Stimulated activated CD8-positive, alpha-beta memory T cell treated with anti-CD3 and anti-CD28 coated beads, Interleukin-2, amount 100 ng/mL, for 1 hour (primary cell): ENCODE results near the gene HOATZ.

ENCODE experiments used
- DNase-seq, 2 donors: peaks; one replicate each; pipeline ENCODE4 v3.0.0-alpha.2; 2020; ENCODE audit warnings: low read depth in 2 of 2

Gene HOATZ

DNA sequence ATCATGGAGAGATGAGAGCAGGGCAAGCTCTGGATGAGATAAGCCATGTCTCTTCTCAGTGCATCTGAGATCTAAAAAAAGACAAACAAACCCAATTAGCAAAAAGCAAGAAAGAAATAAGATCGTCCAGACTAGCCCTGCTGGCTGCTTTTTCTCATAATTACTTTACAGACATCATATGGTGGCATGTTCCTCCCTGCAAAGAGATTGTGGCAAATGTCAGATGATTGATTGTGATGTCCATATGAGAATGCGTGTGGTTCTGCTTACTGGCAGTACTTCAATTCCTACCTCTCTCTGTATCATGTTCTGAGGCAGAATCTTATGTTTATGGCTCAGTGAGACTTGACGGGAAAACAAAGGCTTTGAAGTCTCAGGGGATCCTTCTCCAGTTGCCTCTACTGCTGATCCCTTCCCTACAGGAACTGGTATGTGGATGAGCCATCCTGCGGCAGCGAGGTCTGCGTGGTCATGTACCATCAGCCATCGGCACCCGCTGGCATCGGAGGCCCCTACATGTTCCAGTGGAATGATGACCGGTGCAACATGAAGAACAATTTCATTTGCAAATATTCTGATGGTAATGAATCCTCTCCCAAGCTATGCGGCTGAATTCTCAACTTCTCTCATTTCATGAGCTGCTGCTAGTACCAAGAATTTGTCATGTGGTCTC, 34.8 kb downstream of the HOATZ start:
- DNase-seq: no peak

DNA sequence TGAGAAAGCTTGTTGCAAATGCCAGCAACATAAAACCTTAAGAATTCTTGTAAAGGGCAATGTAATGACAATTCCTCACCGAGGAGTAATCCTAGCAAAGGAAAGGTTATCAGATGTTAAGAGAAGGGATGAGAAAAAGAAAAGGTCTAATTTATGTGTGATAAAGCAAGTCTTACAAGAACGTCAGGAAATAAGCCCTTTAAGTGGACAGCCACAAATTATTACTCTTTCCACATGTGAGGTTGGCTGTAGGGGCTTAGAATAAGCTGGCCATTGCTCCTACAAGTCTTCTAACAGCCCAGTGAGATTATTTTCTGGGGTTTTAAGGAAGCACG, 35.3 kb downstream of the HOATZ start:
- DNase-seq: no peak

DNA sequence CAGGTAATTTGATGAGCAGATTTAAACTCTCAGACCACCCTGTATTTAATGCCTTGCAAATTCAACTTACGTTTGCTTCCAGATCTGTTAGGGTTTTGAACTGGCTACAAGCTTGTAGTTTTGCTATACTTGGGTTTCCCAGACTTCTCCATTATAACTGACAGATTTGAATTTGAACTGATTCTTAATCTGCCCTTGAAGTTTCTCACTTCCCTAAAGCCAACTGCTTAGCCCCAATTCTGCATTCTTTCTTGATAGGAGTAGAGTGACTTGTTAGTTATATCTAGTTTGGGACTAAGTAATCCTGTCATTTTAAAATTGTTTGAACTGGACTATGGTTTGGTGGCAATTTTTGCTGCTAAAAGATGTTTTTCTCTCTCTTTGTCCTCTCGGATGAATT, 35.7 kb downstream of the HOATZ start:
- no peak for DNase-seq

DNA sequence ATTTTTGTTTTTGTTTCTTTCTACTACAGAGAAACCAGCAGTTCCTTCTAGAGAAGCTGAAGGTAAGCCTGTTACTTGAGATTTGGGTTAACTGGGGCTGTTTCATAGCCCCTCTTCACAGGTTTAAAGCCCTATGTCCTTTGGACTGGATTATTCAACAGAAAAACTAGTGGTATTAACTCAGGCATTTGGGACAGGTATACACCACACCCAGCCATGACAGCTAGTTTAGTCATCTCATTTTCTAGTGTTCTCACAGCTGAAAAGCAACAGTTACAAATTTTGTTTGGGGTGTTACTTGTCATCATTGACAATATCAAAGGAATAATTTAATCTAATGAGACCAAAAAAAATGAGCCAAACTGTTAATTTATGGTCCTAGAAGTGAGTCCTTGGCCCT, 40.0 kb downstream of the HOATZ start:
- no peak for DNase-seq

DNA sequence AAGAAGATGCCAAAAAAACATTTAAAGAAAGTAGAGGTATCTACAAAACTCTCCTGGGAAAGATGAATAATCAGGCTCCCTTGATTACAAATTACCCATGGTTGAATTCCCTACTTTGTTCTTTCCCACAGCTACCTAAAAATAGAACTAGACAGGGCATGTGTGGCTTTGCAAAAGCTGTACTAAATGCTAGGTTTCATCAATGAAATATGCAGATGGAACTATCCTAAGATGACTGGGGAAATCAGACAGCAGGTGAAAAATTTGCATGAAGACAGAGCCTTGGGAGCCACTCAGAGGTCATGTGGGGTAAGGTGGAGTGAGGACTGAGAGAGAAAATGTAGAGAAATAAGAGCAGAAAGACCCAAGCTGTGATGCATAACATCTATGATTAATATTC, 40.7 kb downstream of the HOATZ start:
- DNase-seq: no peak

DNA sequence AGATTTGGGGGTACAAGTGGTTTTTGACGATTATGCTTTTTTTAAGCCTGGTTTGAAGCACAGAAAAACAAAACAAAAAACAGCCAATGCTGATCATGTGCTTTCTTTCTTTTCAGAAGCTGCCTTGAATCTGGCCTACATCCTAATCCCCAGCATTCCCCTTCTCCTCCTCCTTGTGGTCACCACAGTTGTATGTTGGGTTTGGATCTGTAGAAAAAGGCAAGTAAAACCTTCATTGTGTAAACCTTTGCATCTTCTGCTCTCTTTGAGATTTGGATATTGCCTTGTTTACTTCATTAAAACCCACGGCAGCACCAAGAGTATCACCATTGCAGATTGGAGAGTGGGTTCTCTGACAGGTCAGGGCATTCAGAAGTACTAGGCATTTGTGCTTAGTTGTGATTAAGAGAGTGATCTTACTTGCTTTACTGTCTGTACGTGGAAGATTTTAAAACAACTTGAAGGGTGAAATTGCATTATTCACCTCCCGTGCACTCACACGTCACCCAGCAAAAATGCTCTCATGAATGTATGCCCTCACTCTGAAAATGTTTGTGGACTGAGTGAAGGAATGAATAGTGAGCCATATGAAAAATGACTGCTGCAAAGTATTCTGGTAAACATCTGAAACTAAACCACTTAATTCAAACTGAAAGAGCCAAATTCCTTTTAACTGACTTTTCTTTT, 43.0 kb downstream of the HOATZ start:
- no peak for DNase-seq

DNA sequence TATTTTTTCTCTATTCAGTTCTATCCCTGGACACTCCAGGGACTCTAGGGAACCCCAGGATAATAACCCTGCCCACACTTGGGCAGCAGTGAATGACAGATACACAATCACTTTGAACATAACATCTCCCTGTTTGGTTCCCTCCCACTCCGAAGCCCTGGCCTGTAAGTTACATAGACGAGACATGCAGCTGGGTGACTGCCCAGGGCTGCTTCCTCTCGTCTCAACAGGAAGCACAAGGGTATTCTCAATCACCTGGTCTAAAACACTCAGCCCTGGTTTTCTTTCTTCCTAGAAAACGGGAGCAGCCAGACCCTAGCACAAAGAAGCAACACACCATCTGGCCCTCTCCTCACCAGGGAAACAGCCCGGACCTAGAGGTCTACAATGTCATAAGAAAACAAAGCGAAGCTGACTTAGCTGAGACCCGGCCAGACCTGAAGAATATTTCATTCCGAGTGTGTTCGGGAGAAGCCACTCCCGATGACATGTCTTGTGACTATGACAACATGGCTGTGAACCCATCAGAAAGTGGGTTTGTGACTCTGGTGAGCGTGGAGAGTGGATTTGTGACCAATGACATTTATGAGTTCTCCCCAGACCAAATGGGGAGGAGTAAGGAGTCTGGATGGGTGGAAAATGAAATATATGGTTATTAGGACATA, 45.4 kb downstream of the HOATZ start:
- no peak for DNase-seq

DNA sequence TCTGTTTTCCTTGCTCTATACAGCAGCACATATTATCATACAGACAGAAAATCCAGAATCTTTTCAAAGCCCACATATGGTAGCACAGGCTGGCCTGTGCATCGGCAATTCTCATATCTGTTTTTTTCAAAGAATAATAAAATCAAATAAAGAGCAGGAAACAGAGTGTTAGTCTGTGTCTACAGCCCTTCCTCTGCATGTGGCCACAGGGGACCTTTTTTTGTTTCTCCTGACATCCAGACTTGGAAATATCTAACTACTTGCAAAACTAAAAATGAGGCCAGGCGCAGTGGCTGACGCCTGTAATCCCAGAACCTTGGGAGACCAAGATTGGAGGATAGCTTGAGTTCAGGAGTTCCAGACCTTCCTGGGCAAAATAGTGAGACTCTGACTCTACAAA, 46.2 kb downstream of the HOATZ start:
- DNase-seq: no peak

DNA sequence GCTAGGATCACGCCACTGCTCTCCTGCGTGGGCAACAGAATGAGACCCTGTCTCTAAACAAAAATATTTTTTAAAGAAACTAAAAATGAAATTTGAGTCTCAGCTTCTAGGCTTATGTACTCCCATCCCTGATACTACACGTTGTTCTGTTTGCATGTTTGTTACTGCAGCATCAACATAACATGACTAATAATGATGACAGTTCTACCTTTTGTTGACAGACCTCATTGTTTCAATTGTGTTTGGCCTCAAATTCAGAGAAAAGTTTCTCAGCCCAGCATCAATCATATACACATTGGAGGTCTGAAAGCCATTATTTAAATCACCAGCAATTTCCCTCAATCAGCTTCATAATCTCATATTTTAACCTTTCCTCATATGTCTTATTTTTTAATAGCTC, 46.7 kb downstream of the HOATZ start:
- DNase-seq: no peak

DNA sequence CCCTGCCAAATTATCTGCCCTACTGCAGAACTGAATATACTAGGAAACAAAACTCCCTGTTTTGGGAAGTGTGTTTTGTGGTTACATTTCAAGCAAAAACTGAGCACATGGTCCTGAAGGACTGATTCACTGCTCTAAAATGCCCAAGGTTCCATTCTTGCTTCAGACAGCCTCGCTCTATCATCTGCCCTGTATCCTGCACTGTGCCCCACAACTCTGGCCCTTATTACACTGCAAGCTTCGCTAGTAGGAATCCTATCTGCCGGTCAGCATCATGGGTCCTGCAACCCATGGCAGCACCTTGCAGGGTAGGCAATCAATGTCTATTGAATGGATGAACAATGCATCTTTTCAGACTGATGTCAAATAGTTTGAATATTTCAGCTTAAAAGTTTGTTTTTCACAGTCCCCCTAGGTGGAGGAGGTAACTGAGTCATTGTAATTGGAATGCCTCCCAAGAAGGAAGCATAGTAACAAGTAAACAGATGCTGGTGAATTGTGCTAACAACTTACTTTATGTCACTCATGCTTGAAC, 47.3 kb downstream of the HOATZ start:
- DNase-seq: no peak

DNA sequence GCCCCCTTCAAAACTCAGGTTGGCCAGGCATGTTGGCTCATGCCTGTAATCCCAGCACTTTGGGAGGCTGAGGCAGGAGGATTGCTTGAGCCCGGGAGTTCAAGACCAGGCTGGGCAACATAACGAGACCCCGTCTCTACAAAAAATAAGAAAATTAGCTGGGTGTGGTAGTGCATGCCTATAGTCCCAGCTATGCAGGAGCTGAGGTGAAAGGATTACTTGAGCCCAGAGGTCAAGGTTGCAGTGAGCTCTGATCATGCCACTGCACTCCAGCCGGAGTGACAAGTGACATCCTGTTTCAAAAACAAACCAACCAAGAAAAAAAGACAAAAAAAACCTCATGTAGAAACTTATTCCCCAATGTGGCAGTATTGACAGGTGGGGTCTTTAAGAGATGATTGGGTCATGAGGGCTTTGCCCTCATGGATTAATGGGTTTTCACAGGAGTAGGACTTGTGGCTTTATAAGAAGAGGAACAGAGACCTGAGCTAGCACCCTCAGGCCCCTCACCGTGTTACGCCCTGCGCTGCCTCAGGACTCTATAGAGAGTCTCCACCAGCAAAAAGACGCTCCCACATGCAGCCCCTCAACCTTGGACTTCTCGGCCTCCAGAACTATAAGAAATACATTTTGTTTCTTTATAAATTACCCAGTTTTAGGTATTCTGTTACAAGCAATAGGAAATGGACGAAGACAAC, 48.3 kb downstream of the HOATZ start:
- DNase-seq: no peak

DNA sequence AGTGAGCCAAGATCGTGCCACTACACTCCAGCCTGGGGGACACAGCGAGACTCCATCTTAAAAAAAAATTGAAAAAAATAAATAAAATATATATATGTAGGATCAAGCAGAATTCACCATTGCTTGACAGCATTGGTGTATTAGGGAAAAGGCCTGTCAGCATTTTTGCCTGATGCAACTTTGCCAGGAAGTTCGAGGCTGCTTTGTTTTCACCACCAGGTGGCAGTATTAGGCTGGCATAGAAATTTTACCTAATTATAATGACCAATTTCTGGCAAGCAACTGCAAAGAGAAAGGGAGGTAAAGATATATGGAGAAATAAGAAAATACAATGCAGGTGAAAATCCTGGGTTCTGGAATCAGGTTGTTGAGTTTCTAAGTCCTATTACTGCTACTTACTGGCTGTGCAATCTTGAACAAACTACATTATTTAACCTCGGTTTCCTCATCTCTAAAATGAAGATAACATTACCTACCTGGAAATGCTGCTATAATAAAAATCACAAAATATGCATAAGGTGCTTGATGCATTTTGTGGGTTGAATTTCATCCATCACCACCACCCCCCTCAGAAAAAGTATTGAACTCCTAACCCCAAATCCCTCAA, 50.6 kb downstream of the HOATZ start:
- DNase-seq: peak in 1 of 2 donors; percentile 38

DNA sequence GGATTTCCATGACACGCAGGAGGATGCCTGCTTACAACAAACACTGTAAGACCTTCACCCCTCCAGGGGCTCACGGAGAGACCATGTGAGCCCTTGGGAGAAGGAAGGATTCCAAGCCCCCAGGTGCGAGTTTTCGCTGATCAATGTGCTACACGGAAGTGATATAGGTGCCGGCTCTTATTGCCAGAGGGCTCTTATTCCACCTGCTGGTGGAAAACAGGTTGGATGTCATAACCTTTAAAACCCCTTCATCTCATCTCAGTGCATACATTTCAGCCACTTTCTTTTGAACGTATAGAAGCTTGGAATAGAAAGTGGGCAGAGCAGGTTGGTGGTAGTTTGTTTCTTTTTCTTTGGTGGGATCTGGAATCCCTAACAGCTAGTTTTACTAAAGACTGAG, 51.7 kb downstream of the HOATZ start:
- DNase-seq: no peak

DNA sequence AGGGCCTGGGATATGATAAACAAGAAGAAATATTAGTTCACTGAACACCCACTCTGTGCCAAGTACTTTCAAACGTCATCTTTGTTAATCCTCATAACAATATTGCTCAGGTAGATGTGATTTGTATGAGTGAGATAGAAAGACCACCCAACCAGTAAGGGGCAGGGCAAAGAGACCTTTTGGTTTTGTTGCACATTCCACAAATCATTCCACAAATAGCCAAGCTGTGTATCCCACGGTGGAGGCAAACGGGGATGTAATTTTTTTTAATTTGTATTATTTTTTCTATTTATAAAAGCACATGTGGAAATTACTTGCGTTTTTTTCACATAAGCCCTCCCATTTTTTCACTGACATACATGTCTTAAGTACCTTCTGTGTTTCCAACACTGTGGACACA, 54.9 kb downstream of the HOATZ start:
- no peak for DNase-seq

DNA sequence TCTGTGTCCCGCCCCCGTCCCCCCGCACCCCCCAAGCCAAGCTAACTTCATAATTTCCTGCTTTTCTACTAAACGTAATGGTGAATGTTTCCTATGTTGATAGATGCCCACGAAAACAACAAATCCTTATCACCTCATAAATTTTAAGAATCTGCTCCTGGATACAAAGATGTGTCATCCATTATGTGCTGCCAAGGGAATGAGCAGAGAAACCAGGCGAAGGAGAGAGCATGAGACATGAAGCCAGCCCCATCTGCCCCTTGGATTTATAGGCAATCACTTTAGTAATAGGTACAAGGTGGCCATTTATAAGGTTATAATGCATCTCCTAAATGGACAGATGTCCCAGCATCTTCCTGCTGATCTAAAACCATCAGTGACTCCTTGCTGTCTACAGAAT, 56.2 kb downstream of the HOATZ start:
- DNase-seq: no peak

DNA sequence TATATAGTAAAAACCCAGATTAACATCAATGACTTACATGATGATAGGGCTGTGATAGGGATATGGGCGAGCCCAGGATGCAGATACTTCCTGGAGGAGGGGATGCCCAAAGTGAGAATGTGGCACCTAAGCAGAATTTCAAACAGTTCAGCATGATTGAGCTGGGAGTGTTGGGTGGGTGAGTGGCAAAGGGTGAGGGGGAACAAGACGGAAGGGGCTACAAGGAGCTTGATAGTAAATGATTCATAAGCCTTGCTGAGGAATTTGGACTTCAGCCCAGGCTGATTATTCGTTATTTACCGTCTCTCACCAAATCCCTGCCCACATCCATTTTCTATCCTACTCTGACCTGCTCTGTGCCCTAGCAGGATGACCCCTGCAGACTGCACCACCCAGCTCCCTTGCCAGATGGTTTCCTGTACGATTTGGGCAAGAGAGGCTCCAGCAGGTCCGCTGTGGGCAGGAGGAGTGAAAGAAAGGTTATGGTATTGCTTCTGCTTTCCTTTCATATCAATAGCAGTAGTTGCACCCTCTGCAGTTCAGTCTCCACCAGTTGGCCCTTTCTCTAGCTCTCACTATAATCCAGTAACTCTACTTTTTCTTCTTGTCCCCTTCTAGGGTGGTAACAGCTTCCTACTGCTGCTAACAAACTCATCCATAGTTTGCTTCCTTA, 57.4 kb downstream of the HOATZ start:
- DNase-seq: no peak

DNA sequence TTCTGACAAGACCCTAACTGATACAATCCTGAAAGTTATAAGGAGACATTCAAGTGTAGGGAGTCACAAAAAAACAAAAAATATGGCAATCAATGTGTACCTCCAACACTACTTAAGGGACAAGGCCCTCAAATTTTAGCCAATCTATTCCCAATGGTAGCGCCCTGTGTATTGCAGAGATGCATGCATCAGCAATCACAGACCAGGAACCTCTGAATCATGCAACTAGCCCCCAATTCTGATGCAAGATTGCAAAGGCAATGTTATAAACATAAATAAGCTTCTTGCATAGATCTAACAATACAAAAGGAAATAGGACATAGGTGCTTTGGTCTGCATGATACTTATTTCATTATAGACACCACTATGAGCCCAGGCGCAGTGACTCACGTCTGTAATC, 58.0 kb downstream of the HOATZ start:
- no peak for DNase-seq

DNA sequence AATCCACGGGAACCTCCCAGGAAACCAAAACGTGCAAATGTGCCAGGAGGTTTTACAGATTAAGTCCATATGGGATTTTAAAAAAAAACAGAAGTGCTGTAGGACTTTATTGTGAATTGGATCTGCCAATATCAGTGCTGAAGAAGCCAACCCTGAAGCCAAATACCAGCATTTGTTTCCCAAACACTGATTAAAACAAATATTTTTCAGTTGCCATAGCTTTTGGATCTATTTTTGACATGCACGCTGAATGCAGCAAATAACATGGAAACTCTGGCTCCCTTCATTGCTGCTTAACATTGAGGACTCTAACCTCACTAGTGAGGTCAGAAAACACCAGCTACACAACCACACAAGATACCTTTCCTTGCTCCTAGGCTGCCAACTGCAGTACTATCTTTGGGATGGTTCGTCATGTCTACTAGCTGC, 59.3 kb downstream of the HOATZ start:
- no peak for DNase-seq

DNA sequence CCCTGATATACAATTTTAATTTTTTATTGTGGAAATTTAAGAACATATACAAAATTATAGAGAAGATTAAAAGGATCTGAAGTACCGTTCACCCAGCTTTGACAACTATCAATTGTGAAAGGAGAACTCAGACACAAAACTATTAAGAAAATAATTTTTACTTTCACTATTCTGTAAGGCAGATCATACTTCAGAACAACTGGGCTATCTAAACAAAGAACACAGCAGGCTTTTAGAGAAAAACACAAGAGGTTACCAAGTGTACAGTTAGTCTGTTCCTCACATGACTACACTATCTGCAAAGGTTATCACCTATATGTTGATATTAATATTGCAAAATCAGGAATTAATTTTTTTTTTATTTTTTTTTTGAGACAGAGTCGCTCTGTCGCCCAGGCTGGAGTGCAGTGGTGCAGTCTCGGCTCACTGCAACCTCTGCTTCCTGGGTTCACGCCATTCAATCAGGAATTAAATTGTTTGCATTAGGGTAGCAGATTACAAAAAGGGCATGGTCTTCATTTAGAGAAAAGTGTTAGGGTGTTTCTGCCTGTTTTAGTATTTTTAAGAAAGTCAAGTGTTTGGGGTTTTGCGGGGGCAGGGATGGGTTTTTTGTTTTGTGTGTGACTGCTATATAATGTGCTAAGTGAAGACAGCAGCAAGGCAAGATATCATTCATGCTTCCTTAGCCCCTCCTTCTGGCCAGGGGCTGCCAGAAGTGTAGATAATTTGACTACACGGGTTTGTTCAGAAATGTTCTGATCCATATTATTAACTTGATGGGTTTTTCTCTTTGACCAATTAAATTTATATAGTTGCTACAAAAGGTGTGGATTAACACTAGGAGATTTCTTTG, 60.0 kb downstream of the HOATZ start:
- DNase-seq: no peak

DNA sequence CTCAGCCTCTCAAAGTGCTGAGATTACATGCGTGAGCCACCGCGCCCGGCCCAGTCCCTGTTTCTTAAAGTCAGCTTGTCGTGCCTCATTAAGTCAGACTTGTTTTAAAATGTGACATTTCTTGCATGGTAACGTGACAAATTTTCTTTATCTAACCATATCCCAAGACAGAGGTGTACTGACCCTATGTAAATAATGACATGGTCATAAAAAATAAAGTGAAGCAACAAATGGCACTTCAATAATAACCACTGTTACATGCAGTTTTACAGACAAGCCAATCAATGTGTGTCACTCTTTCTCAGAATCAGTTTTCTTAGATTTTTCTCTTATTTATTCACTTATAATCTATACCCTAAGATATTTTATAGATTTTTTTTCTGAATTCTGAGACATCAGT, 61.2 kb downstream of the HOATZ start:
- no peak for DNase-seq

DNA sequence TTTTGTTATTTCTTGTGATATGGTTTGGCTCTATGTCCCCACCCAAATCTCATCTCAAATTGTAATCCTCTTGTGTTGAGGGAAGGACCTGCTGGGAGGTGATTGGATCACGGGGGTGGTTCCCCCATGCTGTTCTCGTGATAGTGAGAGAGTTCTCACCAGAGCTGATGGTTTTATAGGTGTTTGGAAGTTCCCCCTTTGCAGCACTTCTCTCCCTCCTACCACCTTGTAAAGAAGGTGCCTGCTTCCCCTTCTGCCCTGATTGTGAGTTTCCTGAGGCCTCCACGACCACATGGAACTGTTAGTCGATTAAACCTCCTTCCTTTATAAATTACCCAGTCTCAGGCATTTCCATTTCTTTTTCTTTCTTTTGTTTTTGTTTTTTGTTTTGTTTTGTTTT, 63.2 kb downstream of the HOATZ start:
- DNase-seq: no peak
